ENCODE results near the gene KRTAP10-12. TPM values are rescaled to one million over a fixed set of nuclear protein-coding genes. Genes with fewer than 3 reads are reported as not detected.

Gene KRTAP10-12
- total RNA-seq, 2 donors from 2014 or later, result not detected

- no peaks in the 10 kb centered on the region for H3K9me3 ChIP-seq
- H3K4me3 ChIP-seq, result no peak within 1 kb of the TSS
- TF ChIP-seq CTCF (IDR thresholded peaks at IDR 0.05), result no peak
- no peaks in the 10 kb centered on the region for H3K27me3 ChIP-seq
- H3K4me1 ChIP-seq, result no peaks in the 10 kb centered on the region
- H3K36me3 ChIP-seq, result no peaks in the 10 kb centered on the region
- no peak within 1 kb of the TSS for H3K27ac ChIP-seq
- intact Hi-C loops (cut with DNase I), result no loop called here
- H3K9ac ChIP-seq (ENCODE audit: low read depth in 2 of 2, low read length in 2 of 2), result no peak within 1 kb of the TSS
- DNase-seq, result no peak
Measured at GRCh38 chr21:44666401-44667320, 30.3 kb upstream of the KRTAP10-12 start, which contains the start of gene KRTAP12-2. Gene KRTAP12-2 (minus strand): TSS chr21:44666927. CDS start chr21:44666886, 41 bp downstream.

- no peak for DNase-seq
- H3K27ac ChIP-seq, result no peak overlapping the region
- H3K9me3 ChIP-seq, result no peaks in the 10 kb centered on the region
- no peaks in the 10 kb centered on the region for H3K27me3 ChIP-seq
- TF ChIP-seq CTCF (IDR thresholded peaks at IDR 0.05), result no peak
- no peak overlapping the region for H3K4me3 ChIP-seq
- intact Hi-C loops (cut with DNase I), result no loop called here
- H3K36me3 ChIP-seq, result no peaks in the 10 kb centered on the region
- no peak overlapping the region for H3K9ac ChIP-seq (ENCODE audit: low read depth in 2 of 2, low read length in 2 of 2)
- no peaks in the 10 kb centered on the region for H3K4me1 ChIP-seq
Measured at GRCh38 chr21:44667612-44668011, 29.4 kb upstream of the KRTAP10-12 start.

- H3K36me3 ChIP-seq, result no peaks in the 10 kb centered on the region
- intact Hi-C loops (cut with DNase I), result no loop called here
- TF ChIP-seq CTCF (IDR thresholded peaks at IDR 0.05), result no peak
- H3K4me3 ChIP-seq, result no peak overlapping the region
- no peak overlapping the region for H3K27ac ChIP-seq
- DNase-seq, result no peak
- H3K4me1 ChIP-seq, result no peaks in the 10 kb centered on the region
- no peaks in the 10 kb centered on the region for H3K27me3 ChIP-seq
- H3K9ac ChIP-seq (ENCODE audit: low read depth in 2 of 2, low read length in 2 of 2), result no peak overlapping the region
- H3K9me3 ChIP-seq, result no peaks in the 10 kb centered on the region
Measured at GRCh38 chr21:44670642-44671432, 26.1 kb upstream of the KRTAP10-12 start.

- H3K4me3 ChIP-seq, result no peak overlapping the region
- no peaks in the 10 kb centered on the region for H3K9me3 ChIP-seq
- no peak for DNase-seq
- H3K27ac ChIP-seq, result no peak overlapping the region
- no peak overlapping the region for H3K9ac ChIP-seq (ENCODE audit: low read depth in 2 of 2, low read length in 2 of 2)
- intact Hi-C loops (cut with DNase I), result no loop called here
- H3K36me3 ChIP-seq, result no peaks in the 10 kb centered on the region
- H3K4me1 ChIP-seq, result no peaks in the 10 kb centered on the region
- TF ChIP-seq CTCF (IDR thresholded peaks at IDR 0.05), result no peak
- no peaks in the 10 kb centered on the region for H3K27me3 ChIP-seq
Measured at GRCh38 chr21:44671911-44672310, 25.1 kb upstream of the KRTAP10-12 start.

- H3K36me3 ChIP-seq, result no peaks in the 10 kb centered on the region
- intact Hi-C loops (cut with DNase I), result no loop called here
- no peaks in the 10 kb centered on the region for H3K4me1 ChIP-seq
- H3K4me3 ChIP-seq, result no peak overlapping the region
- no peaks in the 10 kb centered on the region for H3K27me3 ChIP-seq
- no peak overlapping the region for H3K9ac ChIP-seq (ENCODE audit: low read depth in 2 of 2, low read length in 2 of 2)
- DNase-seq, result no peak
- no peak for TF ChIP-seq CTCF (IDR thresholded peaks at IDR 0.05)
- H3K27ac ChIP-seq, result no peak overlapping the region
- H3K9me3 ChIP-seq, result no peaks in the 10 kb centered on the region
Measured at GRCh38 chr21:44677881-44678280, 19.1 kb upstream of the KRTAP10-12 start.
